Measurements from ENCODE around the gene PLOD1. TPM values are rescaled to one million over a fixed set of nuclear protein-coding genes. Genes with fewer than 3 reads are reported as not detected.

Gene PLOD1
- total and polyA plus RNA-seq, 2 experiments from 2014 or later, result 22.4 to 62.9 TPM

- Histone ChIP-seq H3K4me3 (no peak overlapping the region), H3K4me1 (ENCODE audit: insufficient read depth) (no peaks in the 10 kb centered on the region), H3K79me2 (replicated peaks; ENCODE audit: insufficient read depth) (no peaks in the 10 kb centered on the region), H3K9me2 (ENCODE audit: insufficient read depth) (no peaks in the 10 kb centered on the region), H3K27me3 (ENCODE audit: insufficient read depth) (no peaks in the 10 kb centered on the region), H3K27ac (ENCODE audit: low read depth) (no peak overlapping the region), H2AFZ (no peak overlapping the region), H3K4me2 (no peak overlapping the region), H3K36me3 (ENCODE audit: insufficient read depth) (peaks cover 7% of the 10 kb centered on the region), H3F3A (replicated peaks; ENCODE audit: low read depth) (peaks cover 5% of the 10 kb centered on the region; the same call in 1 of the 2 replicates), H4K20me1 (replicated peaks; ENCODE audit: insufficient read depth) (no peaks in the 10 kb centered on the region; the same call in 1 of the 2 replicates)
- ATAC-seq, result no peak
- no peak overlapping the region for H3K27ac Mint-ChIP-seq
- no peak for DNase-seq (ENCODE audit: low spot score)
- peaks cover 3% of the 10 kb centered on the region; the same call in 2 of the 3 replicates for H3K9me3 Mint-ChIP-seq
- TF ChIP-seq REST (IDR thresholded peaks at IDR 0.05; ENCODE audit: unreplicated experiment), result no peak
- no peak for TF ChIP-seq ZNF462 (CRISPR knock-in tag; IDR thresholded peaks at IDR 0.05)
- TF ChIP-seq POLR2AphosphoS5 (IDR thresholded peaks at IDR 0.05; ENCODE audit: low read depth), result no peak
- TF ChIP-seq NANOG (IDR thresholded peaks at IDR 0.05; ENCODE audit: borderline replicate concordance), result no peak
- no peak for TF ChIP-seq ETS1 (IDR thresholded peaks at IDR 0.05)
- no peak for TF ChIP-seq JUNB (IDR thresholded peaks at IDR 0.05; ENCODE audit: unreplicated experiment)
- no peak for TF ChIP-seq ZNF331 (CRISPR knock-in tag; IDR thresholded peaks at IDR 0.05; ENCODE audit: low read depth)
- no peak for TF ChIP-seq ZNF114 (CRISPR knock-in tag; IDR thresholded peaks at IDR 0.05)
- peaks cover 6% of the 10 kb centered on the region; the same call in 2 of the 3 replicates for H3K4me1 Mint-ChIP-seq
- no peak overlapping the region for H3K4me3 Mint-ChIP-seq
- H3K27me3 Mint-ChIP-seq (ENCODE audit: insufficient read depth, low read depth, poor library complexity), result peaks cover 6% of the 10 kb centered on the region
- H3K36me3 Mint-ChIP-seq (ENCODE audit: low read depth), result peaks cover 59% of the 10 kb centered on the region
These were observed 77.5 kb downstream of the PLOD1 start for GRCh38 chr1:12011998-12012397.
